BJ (cell line): Measurements from ENCODE around the gene OSCP1. TPM values are rescaled to one million over a fixed set of nuclear protein-coding genes. Genes with fewer than 3 reads are reported as not detected.

ENCODE experiments used
- CTCF ChIA-PET: fragments of 350-600 bp; formaldehyde crosslinking; extraction: SDS; loops from one replicate; lab custom pipeline; 2021; ENCODE audit warnings: antibody characterized with exemption, inconsistent platforms; lab: Yijun Ruan, JAX
- POLR2A ChIA-PET: fragments of 300-600 bp; sonication (Branson Sonifier 250); formaldehyde crosslinking; extraction: SDS; loops from one replicate; lab custom pipeline; 2021; ENCODE audit warnings: antibody characterized with exemption; lab: Charles Lee
- DNase-seq: peaks from one replicate; pipeline ENCODE4 v3.0.0-alpha.2; 2011; ENCODE audit warnings: low read depth
- H3K27me3 ChIP-seq: 2 replicates; pipeline ENCODE4 v1.6.0; 2011; ENCODE audit warnings: low read length; ENCODE audit not compliant: control insufficient read depth, insufficient read depth
- H3K36me3 ChIP-seq: 2 replicates; pipeline ENCODE4 v1.5.1; 2011; ENCODE audit warnings: low read length; ENCODE audit not compliant: control insufficient read depth, insufficient read depth
- H3K4me3 ChIP-seq: 2 replicates; pipeline ENCODE4 v1.5.1; 2011; ENCODE audit warnings: low read depth, mild to moderate bottlenecking, control low read depth, low read length
- polyA plus RNA-seq: library from polyadenylated mRNA; depleted of rRNA; stranded (reverse); fragments of >200 nt; gene quantifications from 2 replicates; pipeline ENCODE4 v1.2.3, GENCODE V29; 2011
- TF ChIP-seq, protein P1 (sequence below): IDR thresholded peaks from 2 replicates; pipeline ENCODE4 v1.5.1; 2011; ENCODE audit warnings: low read depth, mild to moderate bottlenecking, control low read depth, inconsistent platforms, low read length, moderate library complexity; ENCODE audit not compliant: insufficient read depth

Gene OSCP1
- polyA plus RNA-seq, 1 experiment, result 11.5 TPM

DNA sequence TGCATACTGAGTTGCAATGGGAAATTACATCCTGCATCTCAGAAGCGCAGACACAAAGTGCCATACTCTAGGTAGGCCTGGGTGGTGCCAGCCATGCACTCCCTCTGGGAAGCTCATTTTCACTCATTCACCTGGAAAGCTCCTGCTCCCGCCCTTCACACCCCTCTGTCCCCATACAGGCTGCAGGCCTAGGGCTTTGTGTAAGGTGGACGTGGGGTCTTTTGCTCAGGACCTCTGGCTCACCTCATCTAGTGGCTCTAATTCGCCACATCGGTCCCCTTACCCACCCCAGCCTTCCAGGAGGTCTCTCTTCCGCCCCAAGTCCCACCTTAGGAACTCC, 13.2 kb upstream of the OSCP1 start:
- H3K36me3 ChIP-seq, result peaks cover 11% of the 10 kb centered on the region
- no peak for DNase-seq
- ChIA-PET POLR2A (interaction anchor here (1.9 kb wide), 1 partner anchor 13 kb away, joined by 8 read pairs; the partner anchor contains the start of gene OSCP1), CTCF (no interaction called here)
- peak overlapping the region; percentile 81 for H3K4me3 ChIP-seq
- TF ChIP-seq, protein P1, sequence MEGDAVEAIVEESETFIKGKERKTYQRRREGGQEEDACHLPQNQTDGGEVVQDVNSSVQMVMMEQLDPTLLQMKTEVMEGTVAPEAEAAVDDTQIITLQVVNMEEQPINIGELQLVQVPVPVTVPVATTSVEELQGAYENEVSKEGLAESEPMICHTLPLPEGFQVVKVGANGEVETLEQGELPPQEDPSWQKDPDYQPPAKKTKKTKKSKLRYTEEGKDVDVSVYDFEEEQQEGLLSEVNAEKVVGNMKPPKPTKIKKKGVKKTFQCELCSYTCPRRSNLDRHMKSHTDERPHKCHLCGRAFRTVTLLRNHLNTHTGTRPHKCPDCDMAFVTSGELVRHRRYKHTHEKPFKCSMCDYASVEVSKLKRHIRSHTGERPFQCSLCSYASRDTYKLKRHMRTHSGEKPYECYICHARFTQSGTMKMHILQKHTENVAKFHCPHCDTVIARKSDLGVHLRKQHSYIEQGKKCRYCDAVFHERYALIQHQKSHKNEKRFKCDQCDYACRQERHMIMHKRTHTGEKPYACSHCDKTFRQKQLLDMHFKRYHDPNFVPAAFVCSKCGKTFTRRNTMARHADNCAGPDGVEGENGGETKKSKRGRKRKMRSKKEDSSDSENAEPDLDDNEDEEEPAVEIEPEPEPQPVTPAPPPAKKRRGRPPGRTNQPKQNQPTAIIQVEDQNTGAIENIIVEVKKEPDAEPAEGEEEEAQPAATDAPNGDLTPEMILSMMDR, result no peak
- H3K27me3 ChIP-seq, result no peaks in the 10 kb centered on the region

DNA sequence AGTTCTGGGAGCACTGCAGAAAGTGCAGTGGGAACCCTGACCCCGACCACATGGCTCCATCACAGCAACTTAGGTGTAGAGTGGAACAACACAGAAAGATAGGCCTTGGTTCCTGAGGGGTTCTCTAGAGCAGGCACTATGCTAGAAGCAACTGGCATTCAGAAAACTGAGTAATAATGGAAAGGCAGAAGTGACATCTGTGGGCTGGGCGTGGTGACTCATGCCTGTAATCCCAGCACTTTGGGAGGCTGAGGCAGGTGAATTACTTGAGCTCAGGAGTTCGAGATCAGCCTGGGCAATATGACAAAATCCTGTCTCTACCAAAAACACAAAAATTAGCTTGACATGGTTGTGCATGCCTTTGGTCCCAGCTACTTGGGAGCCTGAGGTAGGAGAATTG, 8.7 kb upstream of the OSCP1 start:
- ChIA-PET CTCF (no interaction called here), POLR2A (no interaction called here)
- no peaks in the 10 kb centered on the region for H3K27me3 ChIP-seq
- peaks cover 25% of the 10 kb centered on the region for H3K36me3 ChIP-seq
- no peak overlapping the region for H3K4me3 ChIP-seq
- TF ChIP-seq, protein P1, result no peak
- no peak for DNase-seq

DNA sequence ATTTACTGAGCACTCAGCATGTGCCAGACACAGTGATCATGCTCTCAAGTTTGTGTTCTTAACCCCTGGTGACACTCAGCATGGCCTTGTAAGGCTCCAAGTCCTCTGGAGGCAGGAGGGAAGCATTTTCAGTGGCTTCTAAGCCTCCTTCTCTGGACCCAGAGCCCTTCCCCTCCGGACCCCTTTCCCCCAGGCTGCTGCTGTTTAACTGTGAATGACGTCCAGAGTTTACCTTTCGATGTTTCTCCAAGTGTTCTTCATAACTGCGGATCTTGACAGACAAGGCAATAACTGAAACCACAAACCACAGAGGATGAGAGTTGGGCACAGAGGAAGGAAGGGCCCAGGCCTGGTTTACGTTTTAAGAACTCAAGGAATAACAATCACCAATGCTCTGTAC, 7.4 kb upstream of the OSCP1 start:
- TF ChIP-seq, protein P1, result no peak
- no peaks in the 10 kb centered on the region for H3K27me3 ChIP-seq
- peaks cover 25% of the 10 kb centered on the region for H3K36me3 ChIP-seq
- ChIA-PET POLR2A (no interaction called here), CTCF (no interaction called here)
- no peak overlapping the region for H3K4me3 ChIP-seq
- no peak for DNase-seq

DNA sequence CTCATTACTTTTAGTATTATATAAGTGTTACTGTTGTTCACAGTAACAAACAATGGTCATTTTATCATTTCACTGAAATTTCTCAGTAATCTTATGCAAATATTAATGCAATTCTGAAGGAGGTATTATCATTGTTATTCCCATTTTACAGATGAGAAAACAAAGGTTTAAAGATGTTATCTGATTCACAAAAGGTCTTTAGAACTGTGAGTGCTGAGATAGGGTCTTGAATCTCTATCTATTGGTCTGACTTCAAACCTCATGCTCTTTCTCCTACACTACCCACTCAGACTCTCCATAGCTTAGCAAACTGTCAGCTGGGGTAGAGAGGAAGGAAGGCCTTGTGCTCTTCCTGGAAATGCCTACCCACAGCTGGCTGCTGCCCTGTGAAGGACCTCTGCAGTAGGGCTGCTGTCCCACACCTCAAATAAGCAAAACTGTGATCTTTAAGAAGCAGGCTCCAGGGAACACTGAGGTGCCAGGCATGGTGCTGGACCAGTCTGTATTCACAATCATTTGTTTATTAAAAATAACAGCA, 6.2 kb upstream of the OSCP1 start:
- Histone ChIP-seq H3K27me3 (no peaks in the 10 kb centered on the region), H3K4me3 (no peak overlapping the region), H3K36me3 (peaks cover 22% of the 10 kb centered on the region)
- CTCF ChIA-PET, result no interaction called here
- no peak for DNase-seq
- POLR2A ChIA-PET, result no interaction called here
- TF ChIP-seq, protein P1, result no peak

DNA sequence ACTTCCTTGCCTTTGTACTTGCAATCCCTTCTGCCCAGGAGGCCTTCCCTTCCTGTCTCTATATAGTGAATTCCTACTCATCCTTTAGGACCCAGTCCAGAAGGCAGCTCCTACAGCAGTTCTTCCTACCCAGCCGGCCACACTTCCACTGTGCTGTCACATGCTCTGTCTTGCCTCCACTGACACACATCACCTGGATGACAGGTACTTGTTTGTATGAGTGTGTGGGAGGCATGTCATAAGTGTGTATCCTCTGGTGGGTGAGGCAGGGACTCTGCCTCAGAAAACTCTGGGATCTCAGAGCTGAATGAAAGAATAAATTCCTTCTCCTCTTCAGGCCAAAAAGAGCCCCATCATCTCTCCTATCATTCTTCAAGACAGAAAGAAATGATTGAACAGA, 5.1 kb upstream of the OSCP1 start:
- H3K27me3 ChIP-seq, result no peaks in the 10 kb centered on the region
- H3K36me3 ChIP-seq, result peaks cover 17% of the 10 kb centered on the region
- TF ChIP-seq, protein P1, result no peak
- ChIA-PET POLR2A (no interaction called here), CTCF (no interaction called here)
- DNase-seq, result no peak
- H3K4me3 ChIP-seq, result no peak overlapping the region
